Breast epithelium (tissue), 4 donors: ENCODE data around the gene FYN. TPM values are rescaled to one million over a fixed set of nuclear protein-coding genes. Genes with fewer than 3 reads are reported as not detected.
A peak's percentile ranks its signal among the peaks of the same experiment; 100 is the strongest.

Source experiments
- DNase-seq, 2 donors: peaks; one replicate each; pipeline ENCODE4 v3.0.0-alpha.2; 2019; ENCODE audit warnings: low spot score in 2 of 2
- H3K27ac ChIP-seq, 2 donors: fragments of 200-600 bp; sonication (generic) in 1 of 2; one replicate each; pipeline ENCODE4 v1.5.1; 2016 to 2019; ENCODE audit warnings: mild to moderate bottlenecking in 1 of 2
- H3K27me3 ChIP-seq, 2 donors: fragments of 200-600 bp; sonication (generic) in 1 of 2; one replicate each; pipeline versions ENCODE4 v1.5.1 to v1.6.0; 2017 to 2019; ENCODE audit warnings: control low read depth in 1 of 2, mild to moderate bottlenecking in 1 of 2
- H3K36me3 ChIP-seq: fragments of 200-600 bp; one replicate; pipeline ENCODE4 v1.5.1; 2019
- H3K4me1 ChIP-seq, 2 donors: fragments of 200-600 bp; sonication (generic); one replicate each; pipeline ENCODE4 v1.5.1; 2016 to 2019; ENCODE audit warnings: control low read depth in 1 of 2
- H3K4me3 ChIP-seq, 3 donors: fragments of 200-600 bp; sonication (generic); 1 replicate in 2 of 3; 2 replicates in 1 of 3; pipeline ENCODE4 v1.5.1; 2016 to 2019; ENCODE audit warnings: mild to moderate bottlenecking in 3 of 3, moderate library complexity in 2 of 3
- H3K9me3 ChIP-seq, 2 donors: fragments of 200-600 bp; sonication (generic) in 1 of 2; one replicate each; pipeline ENCODE4 v1.5.1; 2016 to 2019; ENCODE audit warnings: control low read depth in 1 of 2
- POLR2A ChIP-seq: fragments of 450-650 bp; IDR thresholded peaks from one replicate; pipeline ENCODE4 v1.6.1; 2016; ENCODE audit warnings: antibody characterized with exemption, mild to moderate bottlenecking, moderate library complexity
- POLR2AphosphoS5 ChIP-seq, 3 donors: sonication (generic); formaldehyde crosslinking; IDR thresholded peaks; one replicate each; pipeline ENCODE4 v1.6.1; 2017; ENCODE audit warnings: antibody characterized with exemption in 3 of 3
- intact Hi-C: fragments of 100-400 bp; cut with DNase I; formaldehyde crosslinking; loops from one replicate; pipeline ENCODE4 v1.15.1; 2023; ENCODE audit warnings: low total_unique reads
- total RNA-seq, 3 donors: library from RNA; depleted of rRNA; stranded (reverse); fragments of >200 nt; gene quantifications; one replicate each; pipeline ENCODE4 v1.1.0, GENCODE V29; 2016
- TF ChIP-seq, protein P1 (sequence below), 3 donors: fragments of 450-650 bp; IDR thresholded peaks; one replicate each; pipeline ENCODE4 v1.5.1; 2016 to 2017; ENCODE audit warnings: antibody characterized with exemption in 3 of 3, mild to moderate bottlenecking in 3 of 3, moderate library complexity in 3 of 3

FYN gene
- total RNA-seq, 3 donors from 2014 or later = 44.8 to 209 (median 111) TPM

DNA sequence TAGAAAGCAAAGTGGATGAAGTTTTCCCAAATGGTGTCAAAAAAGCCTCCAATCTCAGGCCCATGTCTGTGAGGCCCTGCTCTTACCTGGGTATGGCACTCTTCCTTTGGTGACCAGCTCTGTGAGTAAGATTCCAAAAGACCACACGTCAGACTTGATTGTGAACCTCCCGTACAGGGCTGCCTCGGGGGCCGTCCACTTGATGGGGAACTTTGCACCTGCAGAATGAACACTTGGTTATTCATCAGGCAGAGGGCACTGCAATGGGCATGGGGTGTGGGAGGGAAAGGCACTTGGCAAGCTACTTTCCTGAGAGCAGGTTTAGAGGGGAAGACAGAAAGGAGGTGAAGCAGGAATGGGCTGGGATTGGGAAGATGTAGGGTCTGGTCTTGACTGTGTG is 198.8 kb downstream of the FYN start:
- no peaks in the 10 kb centered on the region for H3K36me3 ChIP-seq

DNA sequence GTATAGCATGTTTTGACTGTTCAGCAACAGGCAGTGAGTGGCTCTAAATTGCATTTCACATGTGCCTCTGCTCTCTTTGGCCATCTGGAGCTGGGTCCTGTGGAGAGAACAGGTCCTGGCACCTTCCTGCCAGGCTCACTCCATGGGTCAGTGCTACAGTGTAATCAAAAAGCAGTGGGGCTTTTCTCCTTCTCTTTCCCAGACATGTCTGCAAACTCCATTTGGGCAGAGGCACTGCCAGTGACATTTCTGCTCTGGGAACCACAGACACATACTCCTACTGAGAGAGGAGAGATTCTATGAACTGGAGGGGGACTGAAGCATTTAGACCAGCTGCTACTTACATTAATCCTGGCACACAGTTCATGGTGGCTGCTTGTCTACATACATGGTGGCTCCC is 199.3 kb downstream of the FYN start:
- intact Hi-C loops = no loop called here
- Histone ChIP-seq H3K4me3 (no peak overlapping the region), H3K27me3 (no peaks in the 10 kb centered on the region), H3K4me1 (no peaks in the 10 kb centered on the region), H3K9me3 (no peaks in the 10 kb centered on the region), H3K27ac (no peak overlapping the region), H3K36me3 (no peaks in the 10 kb centered on the region)
- no peak for TF ChIP-seq POLR2A
- TF ChIP-seq POLR2AphosphoS5 (IDR thresholded peaks at IDR 0.05) = no peak
- TF ChIP-seq, protein P1, sequence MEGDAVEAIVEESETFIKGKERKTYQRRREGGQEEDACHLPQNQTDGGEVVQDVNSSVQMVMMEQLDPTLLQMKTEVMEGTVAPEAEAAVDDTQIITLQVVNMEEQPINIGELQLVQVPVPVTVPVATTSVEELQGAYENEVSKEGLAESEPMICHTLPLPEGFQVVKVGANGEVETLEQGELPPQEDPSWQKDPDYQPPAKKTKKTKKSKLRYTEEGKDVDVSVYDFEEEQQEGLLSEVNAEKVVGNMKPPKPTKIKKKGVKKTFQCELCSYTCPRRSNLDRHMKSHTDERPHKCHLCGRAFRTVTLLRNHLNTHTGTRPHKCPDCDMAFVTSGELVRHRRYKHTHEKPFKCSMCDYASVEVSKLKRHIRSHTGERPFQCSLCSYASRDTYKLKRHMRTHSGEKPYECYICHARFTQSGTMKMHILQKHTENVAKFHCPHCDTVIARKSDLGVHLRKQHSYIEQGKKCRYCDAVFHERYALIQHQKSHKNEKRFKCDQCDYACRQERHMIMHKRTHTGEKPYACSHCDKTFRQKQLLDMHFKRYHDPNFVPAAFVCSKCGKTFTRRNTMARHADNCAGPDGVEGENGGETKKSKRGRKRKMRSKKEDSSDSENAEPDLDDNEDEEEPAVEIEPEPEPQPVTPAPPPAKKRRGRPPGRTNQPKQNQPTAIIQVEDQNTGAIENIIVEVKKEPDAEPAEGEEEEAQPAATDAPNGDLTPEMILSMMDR (IDR thresholded peaks at IDR 0.05) = no peak
- no peak for DNase-seq

More for the DNA sequence above, 198.8 kb downstream of the FYN start:
- H3K4me1 ChIP-seq = no peaks in the 10 kb centered on the region
- TF ChIP-seq POLR2AphosphoS5 (IDR thresholded peaks at IDR 0.05) (no peak), POLR2A (no peak)
- TF ChIP-seq, protein P1 (IDR thresholded peaks at IDR 0.05) = no peak
- DNase-seq = no peak
- no peak overlapping the region for H3K27ac ChIP-seq
- H3K4me3 ChIP-seq = no peak overlapping the region
- no peaks in the 10 kb centered on the region for H3K27me3 ChIP-seq
- intact Hi-C loops = no loop called here
- no peaks in the 10 kb centered on the region for H3K9me3 ChIP-seq

- H3K9me3 ChIP-seq = no peaks in the 10 kb centered on the region
- H3K4me3 ChIP-seq = no peak overlapping the region
- no peaks in the 10 kb centered on the region for H3K27me3 ChIP-seq
- no peaks in the 10 kb centered on the region for H3K36me3 ChIP-seq
- TF ChIP-seq POLR2A (no peak), POLR2AphosphoS5 (IDR thresholded peaks at IDR 0.05) (no peak)
- TF ChIP-seq, protein P1 (IDR thresholded peaks at IDR 0.05) = no peak
- no peaks in the 10 kb centered on the region for H3K4me1 ChIP-seq
- intact Hi-C loops = no loop called here
- no peak for DNase-seq
- H3K27ac ChIP-seq = no peak overlapping the region
These were observed 199.7 kb downstream of the FYN start for GRCh38 chr6:111673532-111673931.

DNA sequence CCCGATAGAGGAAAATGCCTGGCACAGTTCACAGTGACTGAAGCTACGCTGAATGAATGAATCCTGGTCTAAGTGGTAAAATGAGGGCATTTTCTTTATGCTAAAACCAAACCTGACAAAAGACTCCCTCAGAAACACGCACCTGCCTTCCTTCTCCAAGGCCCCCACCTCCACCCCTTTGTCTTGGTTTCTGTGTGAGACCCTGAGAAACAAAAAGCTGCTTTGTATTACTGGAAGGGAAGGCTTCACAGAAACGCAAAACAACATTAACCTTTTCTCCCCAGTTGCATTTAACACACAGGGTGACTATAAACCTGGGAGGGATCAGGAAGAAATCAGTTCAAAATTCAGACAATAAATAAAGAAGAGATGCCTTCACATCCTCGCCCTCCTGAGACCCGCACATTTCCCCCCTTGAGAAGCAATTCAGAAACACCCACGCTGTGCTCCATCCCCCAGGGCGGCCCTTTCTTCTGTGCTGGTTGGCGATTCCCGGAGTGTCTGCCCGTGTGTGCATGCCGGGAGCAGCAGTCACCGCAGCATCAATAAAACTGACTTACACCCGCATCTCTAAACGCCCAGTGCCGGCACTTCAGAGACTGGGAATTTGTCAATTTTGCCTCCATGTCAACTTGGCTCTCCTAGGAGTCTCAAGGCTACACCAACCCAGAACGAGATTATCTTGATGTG is 200.3 kb downstream of the FYN start:
- no peaks in the 10 kb centered on the region for H3K4me1 ChIP-seq
- DNase-seq = no peak
- no peaks in the 10 kb centered on the region for H3K27me3 ChIP-seq
- H3K27ac ChIP-seq = no peak overlapping the region
- intact Hi-C loops = no loop called here
- H3K9me3 ChIP-seq = no peaks in the 10 kb centered on the region
- TF ChIP-seq POLR2AphosphoS5 (IDR thresholded peaks at IDR 0.05) (no peak), POLR2A (no peak)
- TF ChIP-seq, protein P1 (IDR thresholded peaks at IDR 0.05) = no peak
- no peak overlapping the region for H3K4me3 ChIP-seq
- no peaks in the 10 kb centered on the region for H3K36me3 ChIP-seq

DNA sequence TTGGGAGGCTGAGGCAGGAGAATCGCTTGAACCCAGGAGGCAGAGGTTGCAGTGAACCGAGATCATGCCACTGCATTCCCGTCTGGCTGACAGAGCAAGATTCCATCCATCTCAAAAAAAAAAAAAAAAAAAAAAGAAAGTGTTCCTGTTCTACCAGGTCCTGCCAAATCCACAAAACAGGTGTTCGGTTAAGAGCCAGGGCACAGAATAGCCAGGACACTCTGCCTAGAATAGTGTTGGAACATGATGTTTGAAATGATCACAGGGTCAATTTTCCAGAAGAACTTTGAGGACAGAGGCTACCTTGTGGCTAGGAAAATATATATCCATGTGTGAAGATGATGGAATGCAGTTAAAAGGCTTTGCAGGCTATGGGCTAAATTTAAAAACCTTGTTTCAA is 203.9 kb downstream of the FYN start:
- Histone ChIP-seq H3K27ac (peak overlapping the region in 1 of 2 donors; percentile 68), H3K36me3 (no peaks in the 10 kb centered on the region)

More for the DNA sequence above, 203.9 kb downstream of the FYN start:
- intact Hi-C loops = no loop called here
- DNase-seq = no peak
- no peak overlapping the region for H3K4me3 ChIP-seq
- peaks cover 0 to 5% of the 10 kb centered on the region in 2 donors for H3K4me1 ChIP-seq
- H3K9me3 ChIP-seq = no peaks in the 10 kb centered on the region
- TF ChIP-seq, protein P1 (IDR thresholded peaks at IDR 0.05) = no peak
- TF ChIP-seq POLR2A (no peak), POLR2AphosphoS5 (IDR thresholded peaks at IDR 0.05) (no peak)
- no peaks in the 10 kb centered on the region for H3K27me3 ChIP-seq
